Small intestine (tissue), 7 donors: ENCODE data around the gene RB1. TPM values are rescaled to one million over a fixed set of nuclear protein-coding genes. Genes with fewer than 3 reads are reported as not detected.
A peak's percentile ranks its signal among the peaks of the same experiment; 100 is the strongest.

ENCODE experiments used
- DNase-seq, 2 donors: peaks; one replicate each; pipeline versions ENCODE4 v3.0.0 to v3.0.0-alpha.2; 2013
- FAIRE-seq: peaks from 2 replicates; lab custom pipeline; 2012; peaks lifted over from hg19 to GRCh38; lab: Jason Lieb, UNC
- H3K27ac ChIP-seq, 3 donors: one replicate each; pipeline ENCODE4 v1.5.1; 2013; ENCODE audit warnings: low read length in 2 of 3, mild to moderate bottlenecking in 2 of 3, control low read depth in 1 of 3, inconsistent platforms in 1 of 3, low read depth in 1 of 3, moderate library complexity in 1 of 3
- H3K27me3 ChIP-seq, 3 donors: one replicate each; pipeline ENCODE4 v1.6.1; 2013; ENCODE audit warnings: low read length in 3 of 3, inconsistent platforms in 1 of 3; ENCODE audit not compliant: control insufficient read depth in 3 of 3, insufficient read depth in 3 of 3
- H3K36me3 ChIP-seq, 3 donors: one replicate each; pipeline ENCODE4 v1.6.1; 2013; ENCODE audit warnings: low read length in 3 of 3, inconsistent platforms in 1 of 3, low read depth in 1 of 3, mild to moderate bottlenecking in 1 of 3, moderate library complexity in 1 of 3; ENCODE audit not compliant: control insufficient read depth in 3 of 3, insufficient read depth in 2 of 3
- H3K4me1 ChIP-seq, 3 donors: one replicate each; pipeline ENCODE4 v1.6.1; 2013; ENCODE audit warnings: low read length in 2 of 3, inconsistent platforms in 1 of 3, low read depth in 1 of 3, mild to moderate bottlenecking in 1 of 3, moderate library complexity in 1 of 3; ENCODE audit not compliant: control insufficient read depth in 3 of 3, insufficient read depth in 2 of 3
- H3K4me3 ChIP-seq, 3 donors: one replicate each; pipeline ENCODE4 v1.5.1; 2013; ENCODE audit warnings: low read length in 3 of 3, control low read depth in 1 of 3, inconsistent platforms in 1 of 3, low read depth in 1 of 3, mild to moderate bottlenecking in 1 of 3, moderate library complexity in 1 of 3
- H3K9me3 ChIP-seq, 2 donors: one replicate each; pipeline ENCODE4 v1.6.1; 2013; ENCODE audit warnings: low read depth in 1 of 2, low read length in 1 of 2; ENCODE audit not compliant: control insufficient read depth in 2 of 2, insufficient read depth in 1 of 2
- WGBS, 3 donors: extraction: QIAGEN DNeasy Blood & Tissue Kit; methylation state at CpG; one replicate each; pipeline ENCODE4 v1.1.7; 2013; 5-methylcytosine and 5-hydroxymethylcytosine counted together
- polyA plus RNA-seq, 4 donors: library from polyadenylated mRNA; stranded (reverse) in 3 of 4; unstranded in 1 of 4; fragments of 200-250 nt in 3 of 4; fragments of 120-200 nt in 1 of 4; gene quantifications; one replicate each; pipeline versions ENCODE4 v1.2.1 to v1.2.3, GENCODE V29; 2013
- donor health status: healthy with polysubstance abuse.
- donor health status: control.
- donor health status: control.
- donor health status: Bipolar disorder and iron deficiency.
- donor health status: healthy.

RB1 gene
- polyA plus RNA-seq, 4 donors, result 11.9 to 33.6 (median 20.2) TPM

DNA sequence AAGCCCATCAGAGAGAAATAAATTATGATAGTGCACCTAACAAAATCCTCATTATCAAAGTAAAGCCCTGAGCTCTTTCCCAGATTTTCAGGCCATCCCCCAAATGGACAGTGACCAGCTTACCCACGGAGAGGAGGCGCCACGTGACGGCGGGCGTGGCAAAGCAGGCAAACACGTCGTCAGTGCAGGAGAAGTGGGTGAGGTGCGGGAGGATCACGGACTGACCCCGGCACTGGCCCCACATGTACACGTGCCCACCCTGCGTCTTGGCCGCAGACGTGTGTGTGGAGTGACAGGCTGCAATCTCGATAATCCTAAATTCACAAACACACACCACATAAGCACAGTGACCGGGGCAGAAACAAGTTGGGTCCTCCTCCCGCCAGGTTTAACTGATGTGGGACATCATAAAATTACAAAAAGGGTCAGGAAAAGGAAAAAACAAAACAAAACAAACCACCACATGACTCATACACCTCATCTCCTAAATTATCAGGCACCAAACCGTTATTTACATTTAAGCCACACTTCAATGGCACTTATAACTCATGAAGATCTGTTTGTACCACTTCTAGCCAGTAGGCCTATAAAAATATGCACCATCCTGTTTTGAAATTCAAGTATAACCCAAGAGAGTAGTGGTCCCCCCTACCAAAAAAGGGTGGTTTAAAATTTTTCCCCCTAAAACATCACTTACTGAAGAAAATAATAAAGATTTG lies 199.2 kb downstream of the RB1 start:
- Histone ChIP-seq H3K4me1 (no peaks in the 10 kb centered on the region), H3K4me3 (no peak overlapping the region), H3K9me3 (no peaks in the 10 kb centered on the region), H3K27me3 (no peaks in the 10 kb centered on the region), H3K36me3 (peaks cover 0 to 10% (median 0%) of the 10 kb centered on the region in 3 donors), H3K27ac (no peak overlapping the region)
- WGBS, 3 donors, result 91 to 93% (median 93%) methylated on average over 19 of the region's 19 CpGs
- FAIRE-seq (no peak), DNase-seq (no peak)

DNA sequence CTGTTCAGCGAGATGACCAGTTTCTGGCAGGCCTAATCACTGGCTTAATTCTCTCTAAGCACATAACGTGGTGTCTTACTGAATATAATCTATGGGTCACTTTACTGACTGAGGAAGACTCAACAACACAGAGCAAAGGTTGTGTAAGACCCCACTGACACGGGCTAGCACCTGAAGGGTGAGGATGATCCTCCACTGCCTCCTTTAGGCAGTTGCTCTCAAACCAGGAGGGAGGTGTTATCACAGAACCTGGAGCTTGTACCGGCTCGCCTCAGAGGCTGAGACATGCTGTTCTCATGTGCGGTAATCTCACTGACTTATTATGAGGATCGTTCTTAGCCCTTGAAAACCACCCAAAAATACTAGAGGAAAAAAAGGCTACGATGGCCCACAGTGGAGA lies 201.1 kb downstream of the RB1 start:
- no peaks in the 10 kb centered on the region for H3K4me1 ChIP-seq
- DNase-seq (no peak), FAIRE-seq (no peak)
- peak overlapping the region in 1 of 3 donors; percentile 16 for H3K27ac ChIP-seq
- no peak overlapping the region for H3K4me3 ChIP-seq
- H3K27me3 ChIP-seq, result no peaks in the 10 kb centered on the region
- peaks cover 0 to 11% (median 0%) of the 10 kb centered on the region in 3 donors for H3K36me3 ChIP-seq
- 92 to 96% (median 95%) methylated on average over 8 of the region's 8 CpGs for WGBS, 3 donors
- H3K9me3 ChIP-seq, result no peaks in the 10 kb centered on the region

DNA sequence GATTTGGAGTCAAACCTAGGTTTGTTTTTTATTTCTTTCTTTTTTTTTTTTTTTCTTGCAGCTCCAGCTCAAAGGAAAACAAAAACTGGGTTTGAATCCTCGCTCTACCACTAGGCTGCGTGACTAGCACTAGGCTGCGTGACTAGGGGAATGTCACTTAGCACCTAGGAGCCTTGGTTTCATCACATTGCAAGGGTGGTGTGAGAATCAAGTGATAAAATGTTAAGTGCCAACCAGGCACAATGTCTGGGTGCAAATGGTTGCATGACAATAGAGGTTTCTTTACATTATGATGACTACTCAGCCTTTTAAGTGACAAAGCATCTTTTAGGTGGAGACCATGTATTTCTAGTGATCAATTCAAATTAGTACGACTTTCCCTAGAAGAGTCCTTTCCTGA lies 201.5 kb downstream of the RB1 start:
- FAIRE-seq, result no peak
- Histone ChIP-seq H3K36me3 (peaks cover 0 to 8% (median 0%) of the 10 kb centered on the region in 3 donors), H3K4me1 (no peaks in the 10 kb centered on the region), H3K4me3 (no peak overlapping the region), H3K9me3 (no peaks in the 10 kb centered on the region), H3K27ac (peak overlapping the region in 1 of 3 donors; percentile 74), H3K27me3 (no peaks in the 10 kb centered on the region)
- WGBS, 3 donors, result 88 to 95% (median 93%) methylated on average over 4 of the region's 4 CpGs
- no peak for DNase-seq

DNA sequence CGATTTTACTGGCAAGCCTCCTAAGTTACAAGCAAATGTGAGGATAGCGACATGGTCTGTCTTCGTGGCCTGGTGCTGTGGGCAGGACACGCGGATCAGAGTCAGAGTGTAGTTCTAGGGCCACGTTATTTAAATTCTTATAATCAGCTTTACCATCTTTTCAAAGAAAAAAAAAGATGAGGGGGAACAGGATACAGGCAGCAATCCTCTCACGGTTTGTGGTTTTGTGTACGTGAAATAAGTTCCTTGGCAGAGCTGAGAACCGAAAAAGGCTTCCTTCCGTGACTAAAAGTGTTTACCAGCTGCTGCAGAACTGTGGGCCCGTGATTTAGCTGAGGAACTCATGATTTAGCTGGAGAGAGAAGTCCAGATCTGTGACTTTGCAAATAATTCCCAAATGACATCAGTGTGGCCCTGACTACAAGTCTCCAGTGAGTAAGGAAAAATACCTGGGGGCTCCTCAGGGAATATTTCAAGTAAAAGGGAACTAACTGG lies 202.1 kb downstream of the RB1 start:
- WGBS, 3 donors, result 64 to 84% (median 69%) methylated on average over 11 of the region's 11 CpGs
- Histone ChIP-seq H3K9me3 (no peaks in the 10 kb centered on the region), H3K36me3 (peaks cover 0 to 8% (median 0%) of the 10 kb centered on the region in 3 donors), H3K4me1 (no peaks in the 10 kb centered on the region), H3K27me3 (no peaks in the 10 kb centered on the region), H3K4me3 (no peak overlapping the region), H3K27ac (peak overlapping the region in 1 of 3 donors; percentile 86)
- DNase-seq, result peak; percentile 6 to 48
- FAIRE-seq, result no peak

DNA sequence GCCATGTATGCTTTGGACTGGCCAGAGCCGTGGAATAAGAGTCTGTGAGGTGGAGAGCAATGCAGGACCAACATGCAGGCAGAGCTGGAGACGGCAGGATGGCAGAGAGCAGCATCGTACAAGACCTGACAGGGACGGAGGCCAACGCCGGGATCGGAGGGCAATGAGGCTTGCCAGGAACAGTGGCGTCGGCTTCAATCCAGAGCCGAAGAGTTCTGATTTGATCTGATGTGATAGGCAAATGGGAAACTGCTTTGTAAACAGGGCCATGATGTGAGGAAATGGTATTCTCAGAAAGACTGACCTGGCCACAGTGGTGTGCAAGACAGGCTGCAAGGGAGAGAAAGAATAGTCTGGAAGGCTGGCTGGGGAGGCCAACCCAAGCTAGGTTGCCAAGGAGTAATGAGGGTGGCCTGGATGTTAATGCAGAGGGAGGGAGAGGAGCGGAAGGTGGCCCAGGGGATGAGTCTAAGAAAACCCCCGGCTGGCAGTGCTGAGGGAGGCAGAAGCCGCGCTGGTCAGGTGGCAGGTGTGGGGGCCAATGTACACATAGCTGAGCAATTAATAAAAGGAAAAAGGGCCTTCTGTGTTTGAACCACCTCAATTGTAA lies 202.6 kb downstream of the RB1 start:
- peak overlapping the region in 2 of 3 donors; percentile 59 to 86 for H3K27ac ChIP-seq
- no peaks in the 10 kb centered on the region for H3K4me1 ChIP-seq
- H3K4me3 ChIP-seq, result no peak overlapping the region
- FAIRE-seq (no peak), DNase-seq (no peak)
- WGBS, 3 donors, result 81 to 88% (median 86%) methylated on average over 14 of the region's 14 CpGs
- peaks cover 0 to 8% (median 0%) of the 10 kb centered on the region in 3 donors for H3K36me3 ChIP-seq
- no peaks in the 10 kb centered on the region for H3K27me3 ChIP-seq
- no peaks in the 10 kb centered on the region for H3K9me3 ChIP-seq

DNA sequence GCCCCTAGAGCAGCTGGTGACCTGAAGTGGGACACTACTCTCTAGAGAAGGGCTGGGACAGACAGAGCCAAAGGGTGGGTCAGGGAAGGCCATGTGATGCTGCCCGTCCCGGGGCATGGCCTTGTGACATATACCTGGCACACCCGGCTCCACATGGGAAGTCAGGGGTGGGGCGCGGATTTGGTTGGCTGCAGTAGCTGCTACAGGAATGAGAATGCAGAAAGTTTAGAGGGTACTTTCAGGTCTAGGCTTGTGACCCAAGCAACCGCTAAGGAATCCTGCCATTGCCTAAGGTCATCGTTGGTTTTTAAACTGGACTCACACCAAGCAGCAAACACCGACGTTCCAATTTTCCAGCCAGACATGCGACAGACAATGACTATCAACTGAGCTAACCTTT lies 203.5 kb downstream of the RB1 start:
- no peak for FAIRE-seq
- H3K36me3 ChIP-seq, result peaks cover 0 to 8% (median 0%) of the 10 kb centered on the region in 3 donors
- 90 to 95% (median 91%) methylated on average over 10 of the region's 10 CpGs for WGBS, 3 donors

DNA sequence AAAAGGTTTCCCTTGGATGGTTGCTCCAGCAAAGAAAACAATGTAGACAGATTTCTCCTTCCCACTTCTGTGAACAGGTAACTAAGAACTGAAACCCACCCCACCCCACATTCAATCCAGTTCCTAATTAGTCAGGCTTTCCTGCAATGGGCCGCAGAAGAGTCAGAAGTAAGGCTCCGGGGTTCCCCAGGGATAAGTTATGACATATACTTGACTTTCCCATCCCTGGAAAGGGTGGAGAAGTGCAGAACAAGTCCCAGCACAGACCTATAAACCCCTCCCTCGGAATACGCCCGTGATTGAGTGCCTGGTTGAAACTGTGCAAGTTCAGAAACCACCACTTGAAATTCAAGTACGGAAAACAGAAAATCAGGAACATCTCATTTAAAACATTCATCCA lies 204.5 kb downstream of the RB1 start:
- Histone ChIP-seq H3K27ac (no peak overlapping the region), H3K4me3 (no peak overlapping the region), H3K36me3 (peaks cover 0 to 4% (median 0%) of the 10 kb centered on the region in 3 donors), H3K4me1 (no peaks in the 10 kb centered on the region), H3K9me3 (no peaks in the 10 kb centered on the region), H3K27me3 (no peaks in the 10 kb centered on the region)
- DNase-seq (no peak), FAIRE-seq (no peak)
- 90 to 95% (median 93%) methylated on average over 6 of the region's 6 CpGs for WGBS, 3 donors

More for the DNA sequence above, 203.5 kb downstream of the RB1 start:
- H3K4me3 ChIP-seq, result no peak overlapping the region
- no peak for DNase-seq
- H3K4me1 ChIP-seq, result no peaks in the 10 kb centered on the region
- no peaks in the 10 kb centered on the region for H3K9me3 ChIP-seq
- H3K27me3 ChIP-seq, result no peaks in the 10 kb centered on the region
- H3K27ac ChIP-seq, result peak overlapping the region in 1 of 3 donors; percentile 46

DNA sequence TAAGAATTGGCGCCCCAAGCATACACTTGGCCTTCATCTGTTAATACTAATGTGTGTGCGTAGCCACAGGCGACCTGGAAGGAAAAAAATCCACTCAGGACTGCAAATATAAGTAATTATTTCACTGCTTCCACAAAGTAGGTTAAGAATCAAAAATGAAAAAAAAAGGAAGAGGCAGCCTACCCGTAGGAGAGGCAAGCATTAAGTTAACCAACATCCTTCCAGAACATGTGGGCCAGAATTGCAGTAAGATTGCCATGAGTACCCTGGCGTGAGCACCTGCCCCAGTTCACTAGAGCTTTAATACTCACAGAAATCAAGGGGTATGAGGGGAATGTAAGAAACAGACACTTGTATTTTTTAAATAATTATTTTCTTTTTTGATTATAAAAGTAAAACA lies 207.1 kb downstream of the RB1 start:
- no peak overlapping the region for H3K27ac ChIP-seq
- FAIRE-seq, result no peak
- H3K9me3 ChIP-seq, result no peaks in the 10 kb centered on the region
- no peaks in the 10 kb centered on the region for H3K4me1 ChIP-seq
- peaks cover 0 to 4% (median 0%) of the 10 kb centered on the region in 3 donors for H3K36me3 ChIP-seq
- no peak for DNase-seq
- 88 to 93% (median 93%) methylated on average over 5 of the region's 5 CpGs for WGBS, 3 donors
- H3K4me3 ChIP-seq, result no peak overlapping the region
- no peaks in the 10 kb centered on the region for H3K27me3 ChIP-seq
